Activated CD4-positive, alpha-beta T cell treated with anti-CD3 and anti-CD28 coated beads for 36 hours (primary cell): ENCODE measurements around the gene CACNB4. TPM values are rescaled to one million over a fixed set of nuclear protein-coding genes. Genes with fewer than 3 reads are reported as not detected.
"Not testable (repeated sequence)": the region's sequence is repeated elsewhere in the genome, so short reads cannot be mapped to it uniquely, and the experiment has no call there.

ENCODE experiments used
- ATAC-seq: fragments of 200-7000 bp; cut with Tn5 transposase; one replicate; pipeline ENCODE4 v1.10.0; 2021; ENCODE audit warnings: mild to moderate bottlenecking, moderate library complexity
- CTCF ChIA-PET: fragments of 350-600 bp; sonication (Branson Sonifier 250); formaldehyde crosslinking; loops from one replicate; lab custom pipeline; 2021; ENCODE audit warnings: antibody characterized with exemption; lab: Charles Lee
- POLR2A ChIA-PET: fragments of 350-600 bp; sonication (Branson Sonifier 250); formaldehyde crosslinking; loops from one replicate; lab custom pipeline; 2021; ENCODE audit warnings: antibody characterized with exemption, inconsistent platforms; lab: Charles Lee
- DNase-seq: peaks from one replicate; pipeline ENCODE4 v3.0.0-alpha.2; 2020
- H3K27ac Mint-ChIP-seq: one replicate; pipeline ENCODE4 v1.8.0; 2021; ENCODE audit warnings: mixed read lengths
- H3K27me3 Mint-ChIP-seq: one replicate; pipeline ENCODE4 v1.8.0; 2021; ENCODE audit warnings: mixed read lengths
- H3K36me3 Mint-ChIP-seq: one replicate; pipeline ENCODE4 v1.8.0; 2021; ENCODE audit warnings: low read depth, mixed read lengths
- H3K4me1 Mint-ChIP-seq: one replicate; pipeline ENCODE4 v1.8.0; 2021; ENCODE audit warnings: mixed read lengths
- H3K4me3 Mint-ChIP-seq: one replicate; pipeline ENCODE4 v1.8.0; 2021; ENCODE audit warnings: mild to moderate bottlenecking, moderate library complexity, mixed read lengths
- H3K9me3 Mint-ChIP-seq: one replicate; pipeline ENCODE4 v1.8.0; 2021; ENCODE audit warnings: low read depth, mixed read lengths
- intact Hi-C, 2 experiments: fragments of 100-400 bp; cut with DNase I in 1 of 2; cut with micrococcal nuclease in 1 of 2; formaldehyde crosslinking; loops; one replicate each; pipeline versions ENCODE4 v1.14.2 to v1.15.1; 2022 to 2024; cut with DNase I, micrococcal nuclease
- total RNA-seq, 2 experiments: library from RNA; stranded (reverse); gene quantifications; one replicate each; pipeline ENCODE4 v1.2.3, GENCODE V29; 2021

Gene CACNB4
- total RNA-seq, 2 experiments from 2014 or later: 0.26 to 0.37 TPM

- intact Hi-C loops: no loop called here
- Mint-ChIP-seq H3K4me3 (no peak overlapping the region), H3K27ac (no peak overlapping the region), H3K4me1 (no peaks in the 10 kb centered on the region), H3K9me3 (peaks cover 4% of the 10 kb centered on the region), H3K36me3 (no peaks in the 10 kb centered on the region), H3K27me3 (peaks cover 6% of the 10 kb centered on the region)
- ATAC-seq: no peak
- CTCF ChIA-PET: interaction anchor here (1.6 kb wide), 1 partner anchor 15 kb away, joined by 5 read pairs; no protein-coding TSS in a partner anchor
- POLR2A ChIA-PET: interaction anchor here (0.6 kb wide), 1 partner anchor 10 kb away, joined by 3 read pairs; no protein-coding TSS in a partner anchor
- no peak for DNase-seq
Observed at GRCh38 chr2:151891566-151892194, 207.2 kb downstream of the CACNB4 start.

- ChIA-PET CTCF (no interaction called here), POLR2A (no interaction called here)
- ATAC-seq (no peak), DNase-seq (no peak)
- Mint-ChIP-seq H3K27me3 (peaks cover 6% of the 10 kb centered on the region), H3K36me3 (no peaks in the 10 kb centered on the region), H3K27ac (no peak overlapping the region), H3K9me3 (no peaks in the 10 kb centered on the region), H3K4me3 (no peak overlapping the region), H3K4me1 (no peaks in the 10 kb centered on the region)
- intact Hi-C loops: no loop called here
Observed at GRCh38 chr2:151887164-151887563, 211.7 kb downstream of the CACNB4 start.

GRCh38 chr2:151886241-151886640 is 212.6 kb downstream of the CACNB4 start:
- ATAC-seq (no peak), DNase-seq (no peak)
- no peak overlapping the region for H3K27ac Mint-ChIP-seq
- no peaks in the 10 kb centered on the region for H3K36me3 Mint-ChIP-seq
- CTCF ChIA-PET: no interaction called here
- H3K4me3 Mint-ChIP-seq: no peak overlapping the region
- H3K4me1 Mint-ChIP-seq: no peaks in the 10 kb centered on the region
- intact Hi-C loops: no loop called here
- H3K27me3 Mint-ChIP-seq: peaks cover 6% of the 10 kb centered on the region
- POLR2A ChIA-PET: no interaction called here
- H3K9me3 Mint-ChIP-seq: no peaks in the 10 kb centered on the region

GRCh38 chr2:151882786-151883445 is 215.9 kb downstream of the CACNB4 start:
- ChIA-PET POLR2A (no interaction called here), CTCF (no interaction called here)
- ATAC-seq: no peak
- intact Hi-C loops: no loop called here
- no peak for DNase-seq
- no peaks in the 10 kb centered on the region for H3K9me3 Mint-ChIP-seq
- peaks cover 9% of the 10 kb centered on the region for H3K4me1 Mint-ChIP-seq
- H3K4me3 Mint-ChIP-seq: no peak overlapping the region
- H3K27ac Mint-ChIP-seq: no peak overlapping the region
- H3K36me3 Mint-ChIP-seq: no peaks in the 10 kb centered on the region
- H3K27me3 Mint-ChIP-seq: peaks cover 1% of the 10 kb centered on the region

GRCh38 chr2:151881342-151881741 is 217.5 kb downstream of the CACNB4 start:
- Mint-ChIP-seq H3K4me3 (no peak overlapping the region), H3K27me3 (peaks cover 1% of the 10 kb centered on the region), H3K27ac (no peak overlapping the region), H3K36me3 (no peaks in the 10 kb centered on the region), H3K9me3 (no peaks in the 10 kb centered on the region), H3K4me1 (peaks cover 9% of the 10 kb centered on the region)
- POLR2A ChIA-PET: no interaction called here
- intact Hi-C loops: no loop called here
- DNase-seq: no peak
- ATAC-seq: no peak
- CTCF ChIA-PET: interaction anchor here (0.6 to 0.7 kb wide), 3 partner anchors 25 to 126 kb away, joined by 3 to 4 read pairs (median 3); no protein-coding TSS in a partner anchor

- DNase-seq: no peak
- Mint-ChIP-seq H3K27me3 (peaks cover 1% of the 10 kb centered on the region), H3K4me1 (peaks cover 9% of the 10 kb centered on the region), H3K4me3 (no peak overlapping the region), H3K9me3 (no peaks in the 10 kb centered on the region), H3K36me3 (no peaks in the 10 kb centered on the region), H3K27ac (no peak overlapping the region)
- ChIA-PET POLR2A (no interaction called here), CTCF (interaction anchor here (0.6 kb wide), 1 partner anchor 125 kb away, joined by 4 read pairs; no protein-coding TSS in a partner anchor)
- intact Hi-C loops: no loop called here
- ATAC-seq: no peak
Observed at GRCh38 chr2:151880586-151880985, 218.3 kb downstream of the CACNB4 start.

GRCh38 chr2:151878655-151879563 is 219.9 kb downstream of the CACNB4 start:
- ATAC-seq (peak; percentile 64), DNase-seq (no peak)
- ChIA-PET CTCF (interaction anchor here (0.7 to 1.3 kb wide), 2 partner anchors 71 to 392 kb away, joined by 3 to 4 read pairs; no protein-coding TSS in a partner anchor), POLR2A (no interaction called here)
- H3K9me3 Mint-ChIP-seq: no peaks in the 10 kb centered on the region
- H3K4me1 Mint-ChIP-seq: peaks cover 9% of the 10 kb centered on the region
- intact Hi-C loops: loop anchor here in 1 of 2 experiments (2.0 kb wide), 1 partner anchor 52 kb away; no protein-coding TSS in a partner anchor
- H3K36me3 Mint-ChIP-seq: no peaks in the 10 kb centered on the region
- peak overlapping the region; percentile 29 for H3K27ac Mint-ChIP-seq
- H3K27me3 Mint-ChIP-seq: peaks cover 1% of the 10 kb centered on the region
- H3K4me3 Mint-ChIP-seq: no peak overlapping the region

GRCh38 chr2:151878204-151878603 is 220.6 kb downstream of the CACNB4 start:
- CTCF ChIA-PET: interaction anchor here (1.3 kb wide), 1 partner anchor 70 kb away, joined by 3 read pairs; no protein-coding TSS in a partner anchor
- ATAC-seq (no peak), DNase-seq (no peak)

GRCh38 chr2:151875631-151876030 is 223.2 kb downstream of the CACNB4 start:
- H3K27ac Mint-ChIP-seq, CTCF ChIA-PET, H3K36me3 Mint-ChIP-seq, POLR2A ChIA-PET, H3K9me3 Mint-ChIP-seq, DNase-seq, H3K4me1 Mint-ChIP-seq, H3K4me3 Mint-ChIP-seq, ATAC-seq, intact Hi-C loops, H3K27me3 Mint-ChIP-seq: not testable (repeated sequence)

More at GRCh38 chr2:151878204-151878603, 220.6 kb downstream of the CACNB4 start:
- Mint-ChIP-seq H3K4me3 (no peak overlapping the region), H3K4me1 (peaks cover 9% of the 10 kb centered on the region), H3K9me3 (no peaks in the 10 kb centered on the region), H3K27me3 (peaks cover 1% of the 10 kb centered on the region), H3K36me3 (no peaks in the 10 kb centered on the region), H3K27ac (no peak overlapping the region)
- intact Hi-C loops: loop anchor here in 1 of 2 experiments (2.0 kb wide), 1 partner anchor 51 kb away; no protein-coding TSS in a partner anchor
- POLR2A ChIA-PET: no interaction called here

GRCh38 chr2:151872463-151872862 is 226.4 kb downstream of the CACNB4 start:
- POLR2A ChIA-PET: no interaction called here
- H3K27ac Mint-ChIP-seq: no peak overlapping the region
- no peaks in the 10 kb centered on the region for H3K36me3 Mint-ChIP-seq
- DNase-seq (no peak), ATAC-seq (no peak)
- no peak overlapping the region for H3K4me3 Mint-ChIP-seq
- H3K9me3 Mint-ChIP-seq: no peaks in the 10 kb centered on the region
- H3K27me3 Mint-ChIP-seq: no peaks in the 10 kb centered on the region
- H3K4me1 Mint-ChIP-seq: no peaks in the 10 kb centered on the region
- intact Hi-C loops: no loop called here
- CTCF ChIA-PET: no interaction called here

- ATAC-seq (no peak), DNase-seq (no peak)
- Mint-ChIP-seq H3K36me3 (no peaks in the 10 kb centered on the region), H3K27me3 (peaks cover 4% of the 10 kb centered on the region), H3K27ac (no peak overlapping the region), H3K4me1 (no peaks in the 10 kb centered on the region), H3K4me3 (no peak overlapping the region), H3K9me3 (no peaks in the 10 kb centered on the region)
- ChIA-PET CTCF (no interaction called here), POLR2A (no interaction called here)
- intact Hi-C loops: no loop called here
Observed at GRCh38 chr2:151869291-151869690, 229.6 kb downstream of the CACNB4 start.
